Endodermal cell (in vitro differentiated cells): Measurements from ENCODE around the gene COX19. TPM values are rescaled to one million over a fixed set of nuclear protein-coding genes. Genes with fewer than 3 reads are reported as not detected.
"Not testable (repeated sequence)": the region's sequence is repeated elsewhere in the genome, so short reads cannot be mapped to it uniquely, and the experiment has no call there.

Experiments used
- DNase-seq: peaks from one replicate; pipeline ENCODE4 v3.0.0-alpha.2; 2017
- H3K27ac ChIP-seq: 2 replicates; pipeline ENCODE4 v1.5.1; 2013; ENCODE audit warnings: mild to moderate bottlenecking, low read depth, low read length, moderate library complexity
- H3K27me3 ChIP-seq: 2 replicates; pipeline ENCODE4 v1.6.1; 2013; ENCODE audit warnings: mild to moderate bottlenecking, low read length, moderate library complexity; ENCODE audit not compliant: insufficient read depth, control insufficient read depth, poor library complexity, severe bottlenecking
- H3K36me3 ChIP-seq: 2 replicates; pipeline ENCODE4 v1.7.0; 2013; ENCODE audit warnings: mild to moderate bottlenecking, low read length, moderate library complexity; ENCODE audit not compliant: control insufficient read depth, insufficient read depth
- H3K4me1 ChIP-seq: one replicate; pipeline ENCODE4 v1.7.0; 2013; ENCODE audit warnings: low read length; ENCODE audit not compliant: control insufficient read depth, insufficient read depth
- H3K4me3 ChIP-seq: 2 replicates; pipeline ENCODE4 v1.5.1; 2013; ENCODE audit warnings: mild to moderate bottlenecking, low read length, moderate library complexity
- H3K9ac ChIP-seq: 2 replicates; pipeline ENCODE4 v1.6.1; 2013; ENCODE audit warnings: mild to moderate bottlenecking, low read length, moderate library complexity; ENCODE audit not compliant: poor library complexity, severe bottlenecking; ENCODE audit errors: extremely low read depth
- H3K9me3 ChIP-seq: 2 replicates; pipeline ENCODE4 v1.6.1; 2013; ENCODE audit warnings: mild to moderate bottlenecking, low read length, moderate library complexity; ENCODE audit not compliant: control insufficient read depth
- H3K27ac Mint-ChIP-seq: 2 replicates; pipeline ENCODE4 v1.8.0; 2020; ENCODE audit warnings: mixed read lengths
- H3K27me3 Mint-ChIP-seq: 2 replicates; pipeline ENCODE4 v1.8.0; 2021; ENCODE audit warnings: mild to moderate bottlenecking, mixed read lengths; ENCODE audit not compliant: insufficient read depth
- H3K36me3 Mint-ChIP-seq: 2 replicates; pipeline ENCODE4 v1.8.0; 2020; ENCODE audit warnings: low read depth, mixed read lengths
- H3K4me1 Mint-ChIP-seq: 2 replicates; pipeline ENCODE4 v1.8.0; 2020; ENCODE audit warnings: mixed read lengths
- H3K4me3 Mint-ChIP-seq: 2 replicates; pipeline ENCODE4 v1.8.0; 2020; ENCODE audit warnings: mild to moderate bottlenecking, moderate library complexity, mixed read lengths
- H3K9me3 Mint-ChIP-seq: 2 replicates; pipeline ENCODE4 v1.8.0; 2020; ENCODE audit warnings: mild to moderate bottlenecking, mixed read lengths
- WGBS, 2 experiments: methylation state at CpG; one replicate each; pipeline versions ENCODE4 v1.1.5 to v1.1.7; 2013; ENCODE audit warnings: missing lambda C conversion rate in 2 of 2, mixed read lengths in 1 of 2; ENCODE audit not compliant: insufficient coverage in 1 of 2, insufficient read length in 1 of 2; 5-methylcytosine and 5-hydroxymethylcytosine counted together
- total RNA-seq, 2 donors: library from RNA; stranded (reverse); fragmentation: NEBNext Ultra II Directional in 1 of 2; extraction: Animal tissue kit (Norgen Biotek cat#: 25700) in 1 of 2; gene quantifications; 2 replicates in 1 of 2; 3 replicates in 1 of 2; pipeline ENCODE4 v1.2.1, GENCODE V29; 2021
- TF ChIP-seq, protein P1 (sequence below): fragments of 200-600 bp; sonication (generic); conservative IDR thresholded peaks from 2 replicates; pipeline ENCODE4 v1.5.0; 2021; ENCODE audit warnings: antibody characterized with exemption, mild to moderate bottlenecking

Gene COX19
- total RNA-seq, 2 donors from 2014 or later = 15.0 to 18.5 TPM

DNA sequence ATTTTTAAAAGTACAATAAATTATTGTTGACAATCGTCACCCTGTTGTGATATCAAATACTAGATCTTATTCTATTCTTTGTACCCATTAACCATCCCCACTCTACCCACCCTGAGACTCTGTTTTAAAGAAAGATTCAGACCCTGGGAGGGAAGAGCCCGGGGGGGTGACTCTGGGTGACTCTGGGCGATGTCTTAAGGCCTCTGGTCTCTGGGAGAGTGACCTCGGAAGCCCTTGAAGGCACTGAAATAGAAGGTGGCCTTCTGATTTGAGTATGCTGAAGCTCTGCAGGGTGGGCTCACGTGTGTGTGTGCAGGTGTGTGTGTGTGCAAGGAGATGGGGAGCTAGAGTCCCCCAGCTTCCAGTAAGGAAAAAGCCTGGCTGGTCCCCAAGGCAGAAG is 30.6 kb downstream of the COX19 start:
- Histone ChIP-seq H3K9ac (no peak overlapping the region), H3K36me3 (no peaks in the 10 kb centered on the region), H3K4me1 (no peaks in the 10 kb centered on the region), H3K27me3 (peaks cover 21% of the 10 kb centered on the region), H3K4me3 (no peak overlapping the region), H3K27ac (no peak overlapping the region), H3K9me3 (no peaks in the 10 kb centered on the region)
- Mint-ChIP-seq H3K4me1 (no peaks in the 10 kb centered on the region), H3K27me3 (peaks cover 25% of the 10 kb centered on the region), H3K9me3 (peaks cover 8% of the 10 kb centered on the region), H3K36me3 (no peaks in the 10 kb centered on the region), H3K27ac (no peak overlapping the region), H3K4me3 (no peak overlapping the region)
- TF ChIP-seq, protein P1, sequence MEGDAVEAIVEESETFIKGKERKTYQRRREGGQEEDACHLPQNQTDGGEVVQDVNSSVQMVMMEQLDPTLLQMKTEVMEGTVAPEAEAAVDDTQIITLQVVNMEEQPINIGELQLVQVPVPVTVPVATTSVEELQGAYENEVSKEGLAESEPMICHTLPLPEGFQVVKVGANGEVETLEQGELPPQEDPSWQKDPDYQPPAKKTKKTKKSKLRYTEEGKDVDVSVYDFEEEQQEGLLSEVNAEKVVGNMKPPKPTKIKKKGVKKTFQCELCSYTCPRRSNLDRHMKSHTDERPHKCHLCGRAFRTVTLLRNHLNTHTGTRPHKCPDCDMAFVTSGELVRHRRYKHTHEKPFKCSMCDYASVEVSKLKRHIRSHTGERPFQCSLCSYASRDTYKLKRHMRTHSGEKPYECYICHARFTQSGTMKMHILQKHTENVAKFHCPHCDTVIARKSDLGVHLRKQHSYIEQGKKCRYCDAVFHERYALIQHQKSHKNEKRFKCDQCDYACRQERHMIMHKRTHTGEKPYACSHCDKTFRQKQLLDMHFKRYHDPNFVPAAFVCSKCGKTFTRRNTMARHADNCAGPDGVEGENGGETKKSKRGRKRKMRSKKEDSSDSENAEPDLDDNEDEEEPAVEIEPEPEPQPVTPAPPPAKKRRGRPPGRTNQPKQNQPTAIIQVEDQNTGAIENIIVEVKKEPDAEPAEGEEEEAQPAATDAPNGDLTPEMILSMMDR = no peak
- 86 to 96% methylated on average over 5 of the region's 5 CpGs for WGBS, 2 experiments
- DNase-seq = no peak

DNA sequence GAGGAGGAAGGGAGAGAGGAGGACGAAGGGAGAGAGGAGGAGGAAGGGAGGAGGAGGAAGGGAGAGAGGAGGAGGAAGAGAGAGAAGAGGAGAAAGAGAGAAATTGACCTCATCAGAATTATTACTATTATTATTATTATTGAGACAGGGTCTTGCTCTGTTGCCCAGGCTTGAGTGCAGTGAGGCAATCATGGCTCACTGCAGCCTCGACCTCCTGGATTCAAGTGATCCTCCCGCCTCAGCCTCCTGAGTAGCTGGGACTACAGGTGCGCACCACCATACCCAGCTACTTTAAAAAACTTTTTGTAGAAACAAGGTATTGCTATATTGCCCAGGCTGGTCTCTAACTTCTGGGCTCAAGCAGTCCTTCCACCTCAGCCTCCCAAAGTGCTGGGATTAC is 31.6 kb downstream of the COX19 start:
- not testable (repeated sequence) for H3K9me3 ChIP-seq, H3K36me3 Mint-ChIP-seq, H3K4me3 ChIP-seq, DNase-seq, H3K9ac ChIP-seq, H3K4me1 Mint-ChIP-seq, H3K27ac Mint-ChIP-seq, H3K9me3 Mint-ChIP-seq, H3K4me1 ChIP-seq, H3K36me3 ChIP-seq, H3K4me3 Mint-ChIP-seq, H3K27ac ChIP-seq
- H3K27me3 ChIP-seq = peaks cover 21% of the 10 kb centered on the region
- H3K27me3 Mint-ChIP-seq = peaks cover 25% of the 10 kb centered on the region
- WGBS, 2 experiments = 67 to 90% methylated on average over 3 to 4 of the region's 4 CpGs

DNA sequence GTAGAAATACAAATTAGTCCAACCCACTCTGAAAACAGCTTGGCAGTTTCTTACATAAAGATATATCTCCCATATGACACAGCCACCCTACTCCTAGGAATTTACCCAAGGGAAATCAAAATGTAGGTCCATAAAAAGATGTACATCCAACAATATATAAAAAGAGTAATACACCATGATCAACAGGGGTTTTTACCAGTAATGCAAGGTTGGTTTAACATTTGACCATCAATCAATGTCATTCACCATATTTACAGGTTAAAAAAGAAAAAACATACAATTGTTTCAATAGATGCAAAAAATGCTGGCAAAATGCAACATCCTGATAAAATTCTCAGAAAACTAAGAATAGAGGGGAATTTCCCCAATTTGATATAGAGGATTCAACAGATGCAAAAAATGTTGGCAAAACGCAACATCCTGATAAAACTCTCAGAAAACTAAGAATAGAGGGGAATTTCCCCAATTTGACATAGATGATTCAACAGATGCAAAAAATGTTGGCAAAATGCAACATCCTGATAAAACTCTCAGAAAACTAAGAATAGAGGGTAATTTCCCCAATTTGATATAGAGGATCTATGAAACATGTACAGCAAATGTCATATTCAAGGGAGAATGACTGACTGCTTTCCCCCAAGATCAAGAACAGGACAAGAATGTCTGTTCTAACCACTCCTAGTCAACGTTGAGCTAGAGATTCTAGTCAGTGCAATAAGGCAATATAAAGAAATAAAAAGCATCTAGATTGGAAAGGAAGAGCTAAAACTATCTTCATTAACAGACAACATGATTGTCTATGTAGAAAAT is 34.5 kb downstream of the COX19 start:
- Mint-ChIP-seq H3K27me3 (peaks cover 22% of the 10 kb centered on the region), H3K4me3 (no peak overlapping the region), H3K9me3 (peaks cover 8% of the 10 kb centered on the region), H3K36me3 (no peaks in the 10 kb centered on the region), H3K4me1 (no peaks in the 10 kb centered on the region), H3K27ac (no peak overlapping the region)
- TF ChIP-seq, protein P1 = no peak
- no peaks in the 10 kb centered on the region for H3K4me1 ChIP-seq
- H3K9me3 ChIP-seq = no peaks in the 10 kb centered on the region
- H3K4me3 ChIP-seq = no peak overlapping the region
- peaks cover 21% of the 10 kb centered on the region for H3K27me3 ChIP-seq
- H3K9ac ChIP-seq = no peak overlapping the region
- DNase-seq = no peak
- H3K36me3 ChIP-seq = no peaks in the 10 kb centered on the region
- 69 to 100% methylated on average over 1 to 2 of the region's 2 CpGs for WGBS, 2 experiments
- no peak overlapping the region for H3K27ac ChIP-seq
